ENCODE data around the gene ELP5.

Gene ELP5

DNA sequence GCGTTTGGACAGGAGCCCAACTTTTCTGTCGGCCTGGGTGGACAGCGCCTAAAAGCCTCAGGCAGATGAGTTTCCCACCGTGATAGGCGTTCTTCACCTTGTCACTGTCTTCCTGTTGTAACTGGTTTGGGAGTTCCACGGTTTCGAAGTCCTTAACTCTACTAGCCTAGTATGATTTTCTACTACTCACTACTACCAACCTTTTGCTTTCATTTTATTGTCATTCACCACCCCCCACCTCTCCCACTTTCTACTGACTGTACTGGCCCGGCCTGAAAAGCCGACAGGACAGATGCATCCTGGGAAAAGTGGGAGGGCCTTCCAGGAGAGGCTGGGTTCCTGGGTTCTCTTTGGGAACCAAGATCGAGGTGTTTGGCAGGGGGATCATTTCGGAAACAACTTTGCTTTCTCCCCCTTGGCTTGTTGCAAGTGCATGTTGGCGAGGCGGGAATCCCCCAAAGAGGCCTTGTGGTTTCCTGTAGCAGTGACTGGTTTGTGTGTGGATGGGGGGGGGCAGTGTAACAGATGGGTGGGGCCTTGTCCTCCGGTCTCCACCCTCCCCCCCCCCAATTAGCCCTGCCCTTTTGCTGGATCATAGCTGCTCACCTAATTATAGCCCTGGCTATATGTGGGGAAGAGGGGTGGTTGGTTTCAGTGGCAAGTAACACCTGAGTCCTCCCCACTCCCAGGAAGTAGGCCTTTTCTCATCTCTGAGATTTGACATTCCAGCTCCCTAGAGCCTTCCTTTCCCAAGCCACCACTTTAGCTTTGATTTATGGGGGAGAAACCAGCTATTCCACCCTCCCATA, 56.8 kb downstream of the ELP5 start:
- DNase-seq (ENCODE audit: low read depth): peak; percentile 79
- TF ChIP-seq, protein P1, sequence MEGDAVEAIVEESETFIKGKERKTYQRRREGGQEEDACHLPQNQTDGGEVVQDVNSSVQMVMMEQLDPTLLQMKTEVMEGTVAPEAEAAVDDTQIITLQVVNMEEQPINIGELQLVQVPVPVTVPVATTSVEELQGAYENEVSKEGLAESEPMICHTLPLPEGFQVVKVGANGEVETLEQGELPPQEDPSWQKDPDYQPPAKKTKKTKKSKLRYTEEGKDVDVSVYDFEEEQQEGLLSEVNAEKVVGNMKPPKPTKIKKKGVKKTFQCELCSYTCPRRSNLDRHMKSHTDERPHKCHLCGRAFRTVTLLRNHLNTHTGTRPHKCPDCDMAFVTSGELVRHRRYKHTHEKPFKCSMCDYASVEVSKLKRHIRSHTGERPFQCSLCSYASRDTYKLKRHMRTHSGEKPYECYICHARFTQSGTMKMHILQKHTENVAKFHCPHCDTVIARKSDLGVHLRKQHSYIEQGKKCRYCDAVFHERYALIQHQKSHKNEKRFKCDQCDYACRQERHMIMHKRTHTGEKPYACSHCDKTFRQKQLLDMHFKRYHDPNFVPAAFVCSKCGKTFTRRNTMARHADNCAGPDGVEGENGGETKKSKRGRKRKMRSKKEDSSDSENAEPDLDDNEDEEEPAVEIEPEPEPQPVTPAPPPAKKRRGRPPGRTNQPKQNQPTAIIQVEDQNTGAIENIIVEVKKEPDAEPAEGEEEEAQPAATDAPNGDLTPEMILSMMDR (IDR thresholded peaks at IDR 0.05; ENCODE audit: low read length, missing control alignments): no peak
- H3K4me3 ChIP-seq (replicated peaks; ENCODE audit: low read depth, low read length): peak overlapping the region; percentile 97

All from fibroblast of pulmonary artery (primary cell).